OCI-LY1 (cell line): Measurements from ENCODE around the gene RGS19.

ENCODE experiments used
- H2AFZ ChIP-seq: fragments of 200-600 bp; sonication (generic), shearing (Covaris generic); 2 replicates; pipeline ENCODE4 v1.6.0; 2014; ENCODE audit warnings: antibody characterized with exemption, mild to moderate bottlenecking, low read length
- H3F3A ChIP-seq: fragments of 200-600 bp; sonication (generic), shearing (Covaris generic); 2 replicates; pipeline ENCODE4 v1.6.0; 2014; ENCODE audit warnings: mild to moderate bottlenecking, antibody characterized with exemption, low read length, moderate library complexity; ENCODE audit not compliant: insufficient read depth
- H3K27ac ChIP-seq: fragments of 200-600 bp; sonication (generic); 2 replicates; pipeline ENCODE4 v1.5.1; 2014; ENCODE audit warnings: low read length, mixed run types, mild to moderate bottlenecking, low read depth; ENCODE audit not compliant: poor library complexity, severe bottlenecking
- H3K27me3 ChIP-seq: fragments of 200-600 bp; sonication (generic); 2 replicates; pipeline ENCODE4 v1.6.0; 2014; ENCODE audit warnings: antibody characterized with exemption, mild to moderate bottlenecking, low read length, moderate library complexity; ENCODE audit not compliant: insufficient read depth
- H3K36me3 ChIP-seq: fragments of 200-600 bp; sonication (generic); 2 replicates; pipeline ENCODE4 v1.6.1; 2014; ENCODE audit warnings: mild to moderate bottlenecking, antibody characterized with exemption, low read length, moderate library complexity, mixed read lengths; ENCODE audit not compliant: insufficient read depth
- H3K4me1 ChIP-seq: fragments of 200-600 bp; sonication (generic); 2 replicates; pipeline ENCODE4 v1.5.1; 2014; ENCODE audit warnings: mild to moderate bottlenecking, low read length, moderate library complexity; ENCODE audit not compliant: insufficient read depth, severe bottlenecking
- H3K4me2 ChIP-seq: fragments of 200-600 bp; sonication (generic), shearing (Covaris generic); 2 replicates; pipeline ENCODE4 v1.6.1; 2014; ENCODE audit warnings: low read length
- H3K4me3 ChIP-seq: fragments of 200-600 bp; sonication (generic); 2 replicates; pipeline ENCODE4 v1.5.1; 2014; ENCODE audit warnings: low read length, low read depth, mild to moderate bottlenecking, mixed read lengths; ENCODE audit not compliant: poor library complexity, severe bottlenecking
- H3K79me2 ChIP-seq: fragments of 200-600 bp; shearing (Covaris generic); 2 replicates; pipeline ENCODE4 v1.6.1; 2016; ENCODE audit warnings: mixed run types, low read length, mixed read lengths; ENCODE audit not compliant: insufficient read depth
- H3K9ac ChIP-seq: fragments of 200-600 bp; sonication (generic), shearing (Covaris generic); 2 replicates; pipeline ENCODE4 v1.6.1; 2014; ENCODE audit warnings: mild to moderate bottlenecking, low read length, mixed read lengths
- H3K9me2 ChIP-seq: fragments of 200-600 bp; sonication (generic), shearing (Covaris generic); 2 replicates; pipeline ENCODE4 v1.6.1; 2014; ENCODE audit warnings: low read depth, mild to moderate bottlenecking, low read length, mixed read lengths
- H3K9me3 ChIP-seq: fragments of 200-600 bp; shearing (Covaris generic); 2 replicates; pipeline ENCODE4 v1.6.1; 2014; ENCODE audit warnings: low read length, mixed read lengths
- H4K20me1 ChIP-seq: fragments of 200-600 bp; sonication (generic), shearing (Covaris generic); 2 replicates; pipeline ENCODE4 v1.6.0; 2016; ENCODE audit warnings: mild to moderate bottlenecking, low read length; ENCODE audit not compliant: insufficient read depth
- CTCF ChIP-seq: fragments of 200-600 bp; sonication (generic), shearing (Covaris generic); IDR thresholded peaks from 2 replicates; pipeline ENCODE4 v1.5.1; 2017; ENCODE audit warnings: mild to moderate bottlenecking, antibody characterized with exemption, low read length, moderate library complexity, mixed read lengths
- EZH2 ChIP-seq: fragments of 200-600 bp; sonication (generic), shearing (Covaris generic); IDR thresholded peaks from 2 replicates; pipeline ENCODE4 v1.8.0; 2017; ENCODE audit warnings: borderline replicate concordance, mixed run types, mild to moderate bottlenecking, antibody characterized with exemption, low read length, moderate library complexity, mixed read lengths

The RGS19 gene

GRCh38 chr20:64109831-64110391, 30.6 kb upstream of the RGS19 start:
- H3K36me3 ChIP-seq = no peaks in the 10 kb centered on the region
- no peaks in the 10 kb centered on the region for H3K9me2 ChIP-seq
- no peak overlapping the region for H3K4me3 ChIP-seq
- no peaks in the 10 kb centered on the region for H3K9me3 ChIP-seq
- no peak overlapping the region for H3K4me2 ChIP-seq
- no peaks in the 10 kb centered on the region for H3K79me2 ChIP-seq
- peaks cover 7% of the 10 kb centered on the region; the same call in 1 of the 2 replicates for H3K27me3 ChIP-seq
- no peak overlapping the region for H2AFZ ChIP-seq
- no peak for TF ChIP-seq CTCF
- no peak overlapping the region for H3K27ac ChIP-seq
- peaks cover 16% of the 10 kb centered on the region for H3K4me1 ChIP-seq
- no peaks in the 10 kb centered on the region for H4K20me1 ChIP-seq
- H3F3A ChIP-seq = no peaks in the 10 kb centered on the region
- no peak overlapping the region for H3K9ac ChIP-seq

- H3K27me3 ChIP-seq = peaks cover 7% of the 10 kb centered on the region; the same call in 1 of the 2 replicates
- no peaks in the 10 kb centered on the region for H3K9me3 ChIP-seq
- no peaks in the 10 kb centered on the region for H3K79me2 ChIP-seq
- no peak overlapping the region for H3K27ac ChIP-seq
- H3K4me1 ChIP-seq = peaks cover 16% of the 10 kb centered on the region
- no peaks in the 10 kb centered on the region for H4K20me1 ChIP-seq
- no peak overlapping the region for H3K9ac ChIP-seq
- TF ChIP-seq EZH2 = no peak
- TF ChIP-seq CTCF = no peak
- H2AFZ ChIP-seq = no peak overlapping the region
- no peak overlapping the region for H3K4me3 ChIP-seq
- peak overlapping the region; percentile 13; the same call in 1 of the 2 replicates for H3K4me2 ChIP-seq
- H3K9me2 ChIP-seq = no peaks in the 10 kb centered on the region
- no peaks in the 10 kb centered on the region for H3F3A ChIP-seq
- no peaks in the 10 kb centered on the region for H3K36me3 ChIP-seq
Measured at GRCh38 chr20:64108731-64109681, 29.7 kb upstream of the RGS19 start.

GRCh38 chr20:64107736-64108457, 28.6 kb upstream of the RGS19 start:
- Histone ChIP-seq H3K27me3 (0 out of 2 replicates have a peak, but pooled peaks cover 7% of the 10 kb centered on the region), H3K4me1 (peaks cover 17% of the 10 kb centered on the region), H3F3A (no peaks in the 10 kb centered on the region), H3K9ac (peak overlapping the region; percentile 43; the same call in 1 of the 2 replicates), H3K79me2 (no peaks in the 10 kb centered on the region), H2AFZ (no peak overlapping the region), H3K4me3 (peak overlapping the region; percentile 35), H3K9me2 (no peaks in the 10 kb centered on the region), H4K20me1 (no peaks in the 10 kb centered on the region), H3K27ac (peak overlapping the region; percentile 50), H3K4me2 (peak overlapping the region; percentile 13; the same call in 1 of the 2 replicates), H3K36me3 (no peaks in the 10 kb centered on the region), H3K9me3 (no peaks in the 10 kb centered on the region)
- no peak for TF ChIP-seq CTCF
- TF ChIP-seq EZH2 = no peak
